Measurements from ENCODE around the gene KCTD18.

Gene KCTD18

DNA sequence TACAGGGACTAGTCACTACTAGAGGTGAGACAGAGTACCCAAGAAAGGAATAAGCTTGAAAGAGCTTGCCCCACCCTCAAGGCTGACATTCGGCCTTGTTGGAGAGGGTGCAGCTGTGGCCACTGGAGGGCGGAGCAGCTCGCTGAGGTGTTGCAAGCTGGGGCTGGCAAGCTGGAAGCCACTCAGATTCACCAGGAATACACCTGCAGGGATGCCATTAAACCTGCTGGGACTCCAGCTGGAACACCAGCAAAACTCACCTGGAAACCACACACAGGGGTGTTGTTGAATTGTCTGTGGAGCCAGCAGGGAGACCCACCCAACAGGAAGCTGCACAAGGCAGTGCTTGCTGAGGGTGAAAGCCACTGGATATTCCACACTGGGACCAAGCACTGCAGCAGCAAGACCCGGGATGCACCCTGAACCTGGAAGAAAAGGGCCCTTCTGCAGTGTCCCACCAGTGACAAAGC lies 26.1 kb downstream of the KCTD18 start:
- no peaks in the 10 kb centered on the region for H3K9me3 ChIP-seq (ENCODE audit: insufficient read depth, low read length)
- H4K20me1 ChIP-seq (ENCODE audit: insufficient read depth, low read length), result no peaks in the 10 kb centered on the region
- TF ChIP-seq, protein P1, sequence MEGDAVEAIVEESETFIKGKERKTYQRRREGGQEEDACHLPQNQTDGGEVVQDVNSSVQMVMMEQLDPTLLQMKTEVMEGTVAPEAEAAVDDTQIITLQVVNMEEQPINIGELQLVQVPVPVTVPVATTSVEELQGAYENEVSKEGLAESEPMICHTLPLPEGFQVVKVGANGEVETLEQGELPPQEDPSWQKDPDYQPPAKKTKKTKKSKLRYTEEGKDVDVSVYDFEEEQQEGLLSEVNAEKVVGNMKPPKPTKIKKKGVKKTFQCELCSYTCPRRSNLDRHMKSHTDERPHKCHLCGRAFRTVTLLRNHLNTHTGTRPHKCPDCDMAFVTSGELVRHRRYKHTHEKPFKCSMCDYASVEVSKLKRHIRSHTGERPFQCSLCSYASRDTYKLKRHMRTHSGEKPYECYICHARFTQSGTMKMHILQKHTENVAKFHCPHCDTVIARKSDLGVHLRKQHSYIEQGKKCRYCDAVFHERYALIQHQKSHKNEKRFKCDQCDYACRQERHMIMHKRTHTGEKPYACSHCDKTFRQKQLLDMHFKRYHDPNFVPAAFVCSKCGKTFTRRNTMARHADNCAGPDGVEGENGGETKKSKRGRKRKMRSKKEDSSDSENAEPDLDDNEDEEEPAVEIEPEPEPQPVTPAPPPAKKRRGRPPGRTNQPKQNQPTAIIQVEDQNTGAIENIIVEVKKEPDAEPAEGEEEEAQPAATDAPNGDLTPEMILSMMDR (IDR thresholded peaks at IDR 0.05; ENCODE audit: low read depth, low read length), result peak; percentile 65
- no peak for TF ChIP-seq EZH2phosphoT487 (IDR thresholded peaks at IDR 0.05; ENCODE audit: low read depth)
- peaks cover under 1% of the 10 kb centered on the region for H3K36me3 ChIP-seq (replicated peaks; ENCODE audit: low read depth, low read length)
- no peaks in the 10 kb centered on the region for H3K27me3 ChIP-seq (ENCODE audit: low read depth, low read length)
- no peak overlapping the region for H3K9ac ChIP-seq (ENCODE audit: low read length)
- H2AFZ ChIP-seq (ENCODE audit: low read depth, low read length), result no peak overlapping the region
- no peak overlapping the region for H3K4me3 ChIP-seq (ENCODE audit: low read length)
- H3K27ac ChIP-seq (ENCODE audit: low read length), result no peak overlapping the region
- H3K4me2 ChIP-seq (ENCODE audit: low read length), result no peak overlapping the region
- no peaks in the 10 kb centered on the region for H3K4me1 ChIP-seq (ENCODE audit: low read length)
- no peaks in the 10 kb centered on the region for H3K79me2 ChIP-seq (ENCODE audit: low read length)

DNA sequence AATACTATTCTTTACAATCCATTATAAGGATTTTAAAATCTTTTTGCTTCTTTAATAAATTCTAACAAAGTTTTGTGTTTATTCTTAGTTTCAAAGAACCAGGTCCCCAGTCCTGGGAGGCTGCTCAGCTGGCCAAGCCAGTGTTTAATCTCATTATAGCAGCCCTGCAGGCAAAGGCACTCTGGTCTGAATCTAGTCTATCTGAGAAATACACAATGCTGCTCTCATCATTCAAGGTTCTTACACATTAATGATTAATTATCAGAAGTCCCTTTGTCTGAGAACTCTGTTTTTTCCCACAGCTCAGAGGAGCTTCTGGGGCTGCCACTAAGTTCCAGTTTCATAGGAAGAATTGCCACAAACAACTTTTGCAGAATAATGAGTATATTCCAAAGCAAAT lies 27.7 kb downstream of the KCTD18 start:
- no peaks in the 10 kb centered on the region for H4K20me1 ChIP-seq (ENCODE audit: insufficient read depth, low read length)
- H3K27me3 ChIP-seq (ENCODE audit: low read depth, low read length), result no peaks in the 10 kb centered on the region
- no peak for TF ChIP-seq EZH2phosphoT487 (IDR thresholded peaks at IDR 0.05; ENCODE audit: low read depth)
- TF ChIP-seq, protein P1 (IDR thresholded peaks at IDR 0.05; ENCODE audit: low read depth, low read length), result no peak
- no peaks in the 10 kb centered on the region for H3K79me2 ChIP-seq (ENCODE audit: low read length)
- no peak overlapping the region for H2AFZ ChIP-seq (ENCODE audit: low read depth, low read length)
- H3K4me1 ChIP-seq (ENCODE audit: low read length), result no peaks in the 10 kb centered on the region
- no peak overlapping the region for H3K9ac ChIP-seq (ENCODE audit: low read length)
- no peak overlapping the region for H3K4me2 ChIP-seq (ENCODE audit: low read length)
- H3K27ac ChIP-seq (ENCODE audit: low read length), result no peak overlapping the region
- H3K4me3 ChIP-seq (ENCODE audit: low read length), result no peak overlapping the region
- no peaks in the 10 kb centered on the region for H3K36me3 ChIP-seq (replicated peaks; ENCODE audit: low read depth, low read length)
- no peaks in the 10 kb centered on the region for H3K9me3 ChIP-seq (ENCODE audit: insufficient read depth, low read length)

DNA sequence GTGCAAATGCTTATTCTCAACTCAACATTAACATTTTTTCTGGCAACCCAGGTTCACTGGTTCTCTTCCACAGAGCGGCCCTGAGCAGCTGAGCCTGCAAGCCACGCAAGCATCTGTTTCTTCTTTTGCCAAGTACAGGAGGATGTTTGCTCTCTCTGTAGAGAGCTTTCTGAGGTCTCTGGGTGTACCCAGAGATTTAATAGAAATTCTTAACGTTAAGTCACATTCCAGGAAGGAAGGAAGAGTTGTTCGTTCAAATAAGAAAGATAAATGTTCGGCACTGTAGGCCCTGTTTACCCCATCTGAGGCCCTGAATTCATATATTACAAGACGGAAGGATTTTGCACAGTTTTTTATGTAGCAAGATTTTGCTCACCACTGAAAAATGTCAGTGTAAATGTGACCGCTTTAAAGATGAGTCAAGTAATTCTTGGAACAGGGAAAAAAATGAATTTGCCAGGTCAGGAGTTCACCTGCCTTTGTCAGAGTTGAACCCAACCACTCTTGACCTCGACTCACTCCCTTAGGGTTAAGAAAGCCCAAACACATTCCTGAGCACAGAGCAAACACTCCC lies 30.1 kb downstream of the KCTD18 start:
- H3K27ac ChIP-seq (ENCODE audit: low read length), result no peak overlapping the region

DNA sequence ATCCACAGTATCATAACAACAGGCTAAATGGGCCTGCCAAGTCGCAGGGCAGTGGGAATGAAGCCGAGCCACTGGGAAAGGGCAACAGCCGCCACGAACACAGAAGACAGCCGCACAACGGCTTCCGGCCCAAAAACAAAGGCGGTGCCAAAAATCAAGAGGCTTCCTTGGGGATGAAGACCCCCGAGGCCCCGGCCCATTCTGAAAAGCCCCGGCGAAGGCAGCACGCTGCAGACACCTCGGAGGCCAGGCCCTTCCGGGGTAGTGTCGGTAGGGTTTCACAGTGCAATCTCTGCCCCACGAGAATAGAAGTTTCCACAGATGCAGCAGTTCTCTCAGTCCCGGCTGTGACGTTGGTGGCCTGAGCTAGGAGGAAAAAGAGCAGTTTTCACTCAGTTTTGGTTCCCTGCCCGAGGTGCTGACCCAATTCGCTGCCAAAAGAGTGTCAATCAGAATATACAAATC lies 32.2 kb downstream of the KCTD18 start:
- Histone ChIP-seq H3K27me3 (ENCODE audit: low read depth, low read length) (no peaks in the 10 kb centered on the region), H2AFZ (ENCODE audit: low read depth, low read length) (no peak overlapping the region), H3K27ac (ENCODE audit: low read length) (no peak overlapping the region), H3K4me2 (ENCODE audit: low read length) (no peak overlapping the region), H3K4me1 (ENCODE audit: low read length) (peaks cover 3% of the 10 kb centered on the region), H3K4me3 (ENCODE audit: low read length) (no peak overlapping the region), H4K20me1 (ENCODE audit: insufficient read depth, low read length) (no peaks in the 10 kb centered on the region), H3K36me3 (replicated peaks; ENCODE audit: low read depth, low read length) (no peaks in the 10 kb centered on the region), H3K9me3 (ENCODE audit: insufficient read depth, low read length) (no peaks in the 10 kb centered on the region), H3K9ac (ENCODE audit: low read length) (no peak overlapping the region), H3K79me2 (ENCODE audit: low read length) (no peaks in the 10 kb centered on the region)
- TF ChIP-seq, protein P1 (IDR thresholded peaks at IDR 0.05; ENCODE audit: low read depth, low read length), result no peak
- no peak for TF ChIP-seq EZH2phosphoT487 (IDR thresholded peaks at IDR 0.05; ENCODE audit: low read depth)

More for the DNA sequence above, 30.1 kb downstream of the KCTD18 start:
- no peaks in the 10 kb centered on the region for H3K4me1 ChIP-seq (ENCODE audit: low read length)
- H3K4me3 ChIP-seq (ENCODE audit: low read length), result no peak overlapping the region
- H3K9ac ChIP-seq (ENCODE audit: low read length), result no peak overlapping the region
- no peak overlapping the region for H3K4me2 ChIP-seq (ENCODE audit: low read length)
- no peak overlapping the region for H2AFZ ChIP-seq (ENCODE audit: low read depth, low read length)
- H4K20me1 ChIP-seq (ENCODE audit: insufficient read depth, low read length), result no peaks in the 10 kb centered on the region
- no peak for TF ChIP-seq EZH2phosphoT487 (IDR thresholded peaks at IDR 0.05; ENCODE audit: low read depth)
- TF ChIP-seq, protein P1 (IDR thresholded peaks at IDR 0.05; ENCODE audit: low read depth, low read length), result no peak
- H3K79me2 ChIP-seq (ENCODE audit: low read length), result no peaks in the 10 kb centered on the region
- H3K27me3 ChIP-seq (ENCODE audit: low read depth, low read length), result no peaks in the 10 kb centered on the region
- H3K9me3 ChIP-seq (ENCODE audit: insufficient read depth, low read length), result no peaks in the 10 kb centered on the region
- no peaks in the 10 kb centered on the region for H3K36me3 ChIP-seq (replicated peaks; ENCODE audit: low read depth, low read length)

Measured in OCI-LY3 (cell line).